ENCODE data around the gene TMEM41B. TPM values are rescaled to one million over a fixed set of nuclear protein-coding genes. Genes with fewer than 3 reads are reported as not detected.
"Not testable (repeated sequence)": the region's sequence is repeated elsewhere in the genome, so short reads cannot be mapped to it uniquely, and the experiment has no call there.

Gene TMEM41B
- total RNA-seq, 1 donor from 2014 or later: 22.7 TPM

DNA sequence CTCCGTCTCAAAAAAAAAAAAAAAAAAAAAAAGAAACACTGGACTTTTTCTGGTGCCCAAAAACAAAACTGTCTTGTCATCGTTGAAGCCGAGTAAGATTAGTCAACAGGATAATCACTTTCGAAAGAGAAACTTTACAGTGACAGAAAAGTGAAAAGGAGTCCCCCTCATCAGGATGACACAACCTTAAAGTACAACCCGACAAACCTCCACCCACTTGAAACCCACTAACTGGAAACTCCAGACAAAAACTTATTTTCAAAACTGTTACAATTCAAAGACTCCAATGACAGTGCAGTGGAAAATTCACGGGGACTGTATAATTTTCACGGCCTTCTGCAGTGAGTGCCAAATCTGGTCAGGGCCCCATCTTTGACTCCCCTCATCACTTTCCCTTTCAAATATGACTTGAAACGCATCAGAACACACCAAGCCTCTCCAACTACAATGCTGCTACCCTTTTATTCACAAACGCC lies 50.5 kb downstream of the TMEM41B start:
- ATAC-seq: peak; percentile 3
- no peak for DNase-seq (ENCODE audit: low spot score)

DNA sequence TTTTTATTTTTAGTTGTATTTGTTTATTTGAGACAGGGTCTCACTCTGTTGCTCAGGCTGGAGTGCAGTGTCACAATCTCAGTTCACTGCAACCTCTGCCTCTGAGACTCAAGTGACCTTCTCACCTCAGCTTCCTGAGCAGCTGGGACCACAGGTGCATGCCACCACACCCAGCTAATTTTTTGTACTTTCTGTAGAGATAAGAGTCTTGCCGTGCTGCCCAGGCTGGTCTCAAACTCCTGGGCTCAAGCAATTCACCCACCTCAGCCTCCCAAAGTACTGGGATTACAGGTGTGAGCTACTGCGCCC lies 53.6 kb downstream of the TMEM41B start:
- DNase-seq (ENCODE audit: low spot score): peak; percentile 10
- ATAC-seq: not testable (repeated sequence)

DNA sequence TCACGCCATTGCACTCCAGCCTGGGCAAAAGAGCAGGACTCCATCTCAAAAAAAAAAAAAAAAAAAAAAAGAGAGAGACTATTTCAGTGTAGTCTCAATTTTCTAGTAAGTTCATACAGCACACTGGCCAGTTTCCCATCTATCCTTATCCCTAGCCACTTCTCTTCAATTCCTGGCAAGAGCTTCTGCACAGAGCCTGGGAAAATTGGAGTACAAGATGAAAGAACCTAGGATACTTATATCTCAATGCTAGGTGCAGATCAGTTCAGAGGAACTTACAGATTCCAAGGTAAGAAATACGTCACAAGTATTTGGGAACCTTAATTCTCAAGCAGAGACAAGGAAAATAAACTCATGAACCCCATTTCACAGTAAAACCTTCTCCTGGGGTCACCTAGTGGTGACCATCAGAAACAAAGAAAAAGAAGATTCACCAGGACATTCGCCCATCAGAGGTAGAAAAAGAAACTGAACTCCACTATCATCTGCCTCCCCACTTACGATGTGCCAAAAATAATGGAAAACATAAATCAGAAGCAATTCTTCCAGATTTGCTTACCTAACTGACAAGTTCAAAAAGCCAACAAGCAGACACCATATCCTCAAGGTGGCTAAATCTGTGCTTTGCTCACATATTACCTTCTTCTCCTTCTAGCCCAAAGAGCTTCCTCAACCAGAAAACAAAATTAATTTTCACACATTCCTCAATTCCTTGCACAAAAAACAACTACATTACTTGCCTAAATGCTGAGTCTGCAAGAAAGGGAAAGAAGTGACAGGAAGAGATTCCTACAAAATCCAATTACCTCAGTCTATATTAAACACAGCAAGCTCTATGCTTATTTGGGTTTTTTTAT lies 54.2 kb downstream of the TMEM41B start:
- no peak for DNase-seq (ENCODE audit: low spot score)
- no peak for ATAC-seq

DNA sequence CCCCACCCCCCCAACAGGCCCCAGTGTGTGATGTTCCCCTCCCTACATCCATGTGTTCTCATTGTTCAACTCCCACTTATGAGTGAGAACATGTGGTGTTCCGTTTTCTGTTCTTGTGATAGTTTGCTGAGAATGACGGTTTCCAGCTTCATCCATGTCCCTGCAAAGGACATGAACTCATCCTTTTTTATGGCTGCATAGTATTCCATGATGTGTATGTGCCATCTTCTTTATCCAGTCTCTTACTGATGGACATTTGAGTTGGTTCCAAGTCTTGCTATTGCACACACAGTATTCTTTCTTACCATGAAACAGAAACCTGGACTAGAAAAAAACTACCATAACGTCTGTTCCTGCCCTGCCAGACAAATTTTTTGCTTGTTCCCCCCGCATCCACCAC lies 56.1 kb downstream of the TMEM41B start:
- ATAC-seq; DNase-seq (ENCODE audit: low spot score): not testable (repeated sequence)

DNA sequence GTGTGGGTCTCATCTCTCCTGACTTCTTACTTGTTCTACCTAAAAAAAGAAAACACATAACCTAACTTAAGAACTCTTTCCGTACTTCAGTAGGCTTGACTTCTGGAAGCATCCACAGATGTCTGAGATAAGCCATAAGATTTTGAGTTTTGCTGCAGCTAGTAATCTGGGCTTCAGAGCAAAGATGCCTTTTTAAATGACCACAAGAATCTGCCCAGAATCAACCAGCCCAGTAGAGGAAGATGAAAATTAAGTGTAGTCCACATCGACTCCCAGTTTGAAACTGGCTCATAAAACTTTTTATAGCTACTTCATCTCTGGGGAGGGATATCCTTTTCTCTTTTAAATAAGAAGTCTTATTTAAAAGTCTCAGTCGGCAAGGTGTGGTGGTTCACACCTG lies 60.0 kb downstream of the TMEM41B start:
- no peak for DNase-seq (ENCODE audit: low spot score)
- ATAC-seq: no peak

DNA sequence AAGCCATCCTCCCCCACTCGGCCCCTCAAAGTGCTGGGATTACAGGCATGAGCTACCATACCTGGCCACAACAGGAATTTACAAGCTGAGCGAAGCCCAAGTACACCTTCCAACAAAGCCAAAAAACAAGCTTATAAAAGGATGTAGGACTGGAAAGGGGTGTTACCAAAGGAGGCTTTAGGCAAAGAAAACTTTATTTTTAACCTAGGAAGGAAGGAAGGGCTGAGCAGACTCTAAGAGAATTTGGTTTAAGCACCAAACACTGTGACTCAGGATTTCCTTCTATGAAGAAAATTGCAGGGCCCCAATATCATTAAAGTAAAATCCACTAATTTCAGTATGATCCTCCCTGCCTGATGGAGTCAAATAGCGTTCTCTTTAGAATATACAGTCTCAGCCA lies 61.3 kb downstream of the TMEM41B start:
- no peak for DNase-seq (ENCODE audit: low spot score)
- ATAC-seq: no peak

DNA sequence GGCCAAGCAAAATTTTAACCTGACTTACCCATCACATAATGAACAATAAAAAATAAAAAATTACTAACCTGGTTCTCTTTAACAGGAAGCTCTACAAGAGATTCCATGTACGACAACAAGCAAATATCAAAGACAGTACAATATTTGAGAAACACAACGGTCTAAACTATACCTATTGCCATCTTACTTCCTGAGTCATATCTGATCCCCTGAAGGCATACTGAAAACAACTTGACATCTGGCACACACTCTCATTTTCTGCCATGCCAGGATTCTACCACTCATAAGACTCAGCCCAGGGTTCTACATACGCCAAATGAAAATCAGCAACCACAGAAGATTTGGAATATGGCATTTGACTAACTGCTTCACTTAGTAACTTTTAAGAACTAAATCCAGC lies 63.1 kb downstream of the TMEM41B start:
- ATAC-seq: no peak
- DNase-seq (ENCODE audit: low spot score): no peak

DNA sequence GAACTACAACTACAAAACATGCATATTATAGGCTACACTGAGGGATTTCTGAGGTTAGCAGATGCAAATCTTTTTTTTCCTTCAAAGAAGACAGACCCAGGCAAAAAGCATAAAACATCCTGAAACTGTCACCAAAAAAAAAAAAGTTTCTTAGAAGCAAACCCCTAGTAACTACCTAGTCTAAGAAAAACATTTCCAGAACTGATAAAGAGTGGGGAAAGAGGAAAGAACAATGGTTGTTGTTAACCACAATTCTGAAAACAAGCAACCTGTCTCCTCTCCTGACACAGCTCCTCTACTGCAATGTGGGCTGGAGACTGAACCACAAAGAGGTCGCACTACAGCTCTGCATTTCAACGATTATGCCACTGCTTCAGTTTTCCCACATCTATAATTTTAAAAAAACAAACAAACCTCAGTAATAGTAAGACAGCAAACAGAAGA lies 64.2 kb downstream of the TMEM41B start:
- no peak for DNase-seq (ENCODE audit: low spot score)
- no peak for ATAC-seq

DNA sequence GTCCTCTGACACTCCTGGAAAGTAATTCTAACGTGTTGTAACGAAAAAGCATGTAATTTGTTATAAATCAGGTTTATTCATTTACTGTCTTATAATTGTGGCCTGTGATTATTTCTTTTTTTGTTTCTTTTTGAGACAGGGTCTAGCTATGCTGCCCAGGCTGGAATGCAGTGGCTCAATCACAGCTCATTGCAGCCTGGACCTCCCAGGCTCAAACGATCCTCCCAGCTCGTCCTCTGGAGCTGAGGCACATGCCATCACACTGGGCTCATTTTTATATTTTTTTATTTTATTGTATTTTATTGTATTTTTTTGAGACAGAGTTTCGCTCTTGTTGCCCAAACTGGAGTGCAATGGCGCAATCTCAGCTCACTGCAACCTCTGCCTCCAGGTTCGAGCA lies 65.1 kb downstream of the TMEM41B start:
- ATAC-seq: no peak
- no peak for DNase-seq (ENCODE audit: low spot score)

DNA sequence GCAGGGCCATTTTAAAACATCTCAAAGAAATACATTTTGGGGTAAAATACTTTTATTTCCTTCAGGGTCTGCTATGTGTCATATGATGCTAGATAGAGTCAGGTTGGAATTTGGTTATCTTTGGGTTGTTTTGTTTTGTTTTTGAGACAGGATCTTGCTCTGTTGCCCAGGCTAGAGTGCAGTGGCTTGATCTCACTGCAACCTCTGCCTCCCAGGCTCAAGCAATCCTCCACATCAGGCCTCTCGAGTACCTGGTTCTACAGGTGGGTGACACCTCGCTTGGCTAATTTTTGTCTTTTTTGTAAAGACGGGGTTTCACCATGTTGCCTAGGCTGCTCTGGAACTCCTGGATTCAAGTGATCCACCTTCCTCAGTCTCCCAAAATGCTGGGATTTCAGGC lies 66.5 kb downstream of the TMEM41B start:
- no peak for ATAC-seq
- DNase-seq (ENCODE audit: low spot score): no peak

DNA sequence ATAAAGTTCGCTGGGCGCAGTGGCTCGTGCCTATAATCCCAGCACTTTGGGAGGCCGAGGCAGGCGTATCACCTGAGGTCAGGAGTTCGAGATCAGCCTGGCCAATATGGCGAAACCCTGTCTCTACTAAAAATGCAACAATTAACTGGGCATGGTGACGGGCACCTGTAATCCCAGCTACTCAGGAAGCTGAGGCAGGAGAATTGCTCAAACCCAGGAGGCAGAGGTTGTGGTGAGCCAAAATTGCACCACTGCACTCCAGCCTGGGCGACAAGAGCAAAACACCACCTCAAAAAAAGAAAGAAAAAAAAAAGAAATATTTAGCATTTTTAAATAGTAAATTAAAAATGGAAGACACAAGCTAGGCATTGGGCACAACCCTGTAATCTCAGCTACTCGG lies 78.2 kb downstream of the TMEM41B start:
- DNase-seq (ENCODE audit: low spot score): peak; percentile 4
- ATAC-seq: not testable (repeated sequence)

DNA sequence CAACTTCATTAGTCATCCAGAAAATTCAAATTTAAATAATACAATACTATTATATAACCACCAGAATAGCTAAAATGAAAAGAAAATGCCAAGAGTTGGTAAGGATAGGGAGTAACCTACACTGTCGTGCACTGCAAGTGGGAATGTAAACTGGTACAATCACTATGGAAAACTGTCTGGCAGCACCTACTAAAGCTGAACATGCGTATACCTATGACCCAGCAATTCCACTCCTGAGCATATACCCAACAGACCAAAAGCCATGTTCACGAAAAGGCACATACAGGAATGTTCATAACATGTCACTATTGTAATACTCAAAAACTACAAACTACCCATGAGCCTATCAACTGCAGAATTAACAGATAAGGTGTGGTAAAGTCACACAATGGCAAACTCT lies 81.9 kb downstream of the TMEM41B start:
- ATAC-seq (no peak), DNase-seq (ENCODE audit: low spot score) (no peak)

DNA sequence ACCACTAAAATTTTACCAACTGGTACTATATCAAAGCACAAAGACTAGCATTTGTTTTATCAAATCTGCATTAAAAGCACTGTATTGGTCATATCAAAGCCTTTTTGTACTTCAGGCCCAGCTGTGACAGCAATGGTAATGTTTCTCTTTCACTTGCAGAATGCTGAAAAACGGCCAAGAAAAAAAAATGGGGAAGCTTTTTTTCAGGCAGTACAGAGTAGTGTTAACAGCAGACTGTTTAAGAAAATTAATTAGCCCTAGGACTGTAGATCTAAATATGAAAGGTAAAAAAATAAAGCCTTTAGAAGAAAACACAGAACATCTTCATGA lies 82.6 kb downstream of the TMEM41B start:
- ATAC-seq: peak; percentile 80
- DNase-seq (ENCODE audit: low spot score): no peak

Other genes with a start within 250 kb of the TMEM41B start
- 0.65 TPM for gene SCUBE2, start 223.0 kb downstream of the TMEM41B start, total RNA-seq
- gene DENND5A, start 49.2 kb downstream of the TMEM41B start, total RNA-seq: 15.5 TPM
- 39.0 TPM for gene IPO7, start 70.1 kb upstream of the TMEM41B start, total RNA-seq
- gene ZNF143, start 146.4 kb upstream of the TMEM41B start, total RNA-seq: 7.0 TPM